HepG2 (cell line): ENCODE measurements around the gene FAF2. TPM values are rescaled to one million over a fixed set of nuclear protein-coding genes. Genes with fewer than 3 reads are reported as not detected.

ENCODE experiments used
- ATAC-seq: fragments of 200-7000 bp; cut with Tn5 transposase; 3 replicates; pipeline ENCODE4 v1.9.1; 2020; ENCODE audit warnings: mild to moderate bottlenecking, moderate library complexity
- BruUV-seq: library from RNA; stranded (reverse); fragments of 400-500 nt; replicated peaks from 2 replicates; lab custom pipeline; 2021; lab: Mats Ljungman, UMichigan
- CTCF ChIA-PET: fragments of 300-600 bp; formaldehyde crosslinking; extraction: SDS; loops from one replicate; lab custom pipeline; 2021; ENCODE audit warnings: low total read pairs, inconsistent platforms, low intra/inter-chr PET ratio; lab: Yijun Ruan, JAX
- POLR2A ChIA-PET: fragments of 350-600 bp; sonication (Branson Sonifier 250); formaldehyde crosslinking; loops from one replicate; lab custom pipeline; 2020; ENCODE audit warnings: antibody characterized with exemption, inconsistent platforms; lab: Yijun Ruan, JAX
- DNase-seq: peaks from one replicate; pipeline ENCODE4 v3.0.0-alpha.2; 2015; ENCODE audit warnings: low spot score
- FAIRE-seq: peaks from 3 replicates; lab custom pipeline; 2011; peaks lifted over from hg19 to GRCh38; lab: Jason Lieb, UNC
- H2AFZ ChIP-seq: one replicate; pipeline ENCODE4 v1.6.1; 2011; ENCODE audit warnings: low read length, inconsistent platforms
- H3K27ac ChIP-seq: fragments of 300-600 bp; 3 replicates; pipeline ENCODE4 v1.8.0; 2011; ENCODE audit warnings: mixed run types, mild to moderate bottlenecking, mixed read lengths, low read length, inconsistent platforms; ENCODE audit not compliant: insufficient read depth; ENCODE audit errors: extremely low read length
- H3K27me3 ChIP-seq, 2 experiments: fragments of 200-600 bp in 1 of 2; 2 replicates in 1 of 2; 3 replicates in 1 of 2; pipeline versions ENCODE4 v1.6.0 to v1.8.0; 2011; ENCODE audit warnings: low read length in 2 of 2, mild to moderate bottlenecking in 2 of 2, moderate library complexity in 2 of 2, inconsistent platforms in 1 of 2; ENCODE audit not compliant: insufficient read depth in 2 of 2, control insufficient read depth in 1 of 2
- H3K36me3 ChIP-seq, 2 experiments: fragments of 200-600 bp in 1 of 2; replicated peaks in 1 of 2; 2 replicates in 1 of 2; 3 replicates in 1 of 2; pipeline versions ENCODE4 v1.5.1 to v1.8.0; 2011; ENCODE audit warnings: low read length in 2 of 2, inconsistent platforms in 1 of 2; ENCODE audit not compliant: insufficient read depth in 2 of 2, control insufficient read depth in 1 of 2
- H3K4me1 ChIP-seq: 2 replicates; pipeline ENCODE4 v1.5.1; 2012; ENCODE audit warnings: low read length, inconsistent platforms; ENCODE audit not compliant: insufficient read depth
- H3K4me2 ChIP-seq: 2 replicates; pipeline ENCODE4 v1.6.0; 2011; ENCODE audit warnings: low read depth, low read length, inconsistent platforms
- H3K4me3 ChIP-seq, 3 experiments: fragments of 200-600 bp in 1 of 3; sonication (generic), shearing (Covaris generic) in 1 of 3; replicated peaks in 1 of 3; 2 replicates each; pipeline ENCODE4 v1.5.1; 2011 to 2016; ENCODE audit warnings: low read length in 3 of 3, inconsistent platforms in 2 of 3, low read depth in 2 of 3, mild to moderate bottlenecking in 2 of 3, control low read depth in 1 of 3, mixed read lengths in 1 of 3; ENCODE audit not compliant: insufficient read depth in 1 of 3
- H3K79me2 ChIP-seq: one replicate; pipeline ENCODE4 v1.6.1; 2011; ENCODE audit warnings: low read length, inconsistent platforms; ENCODE audit not compliant: insufficient read depth
- H3K9ac ChIP-seq: 2 replicates; pipeline ENCODE4 v1.6.0; 2011; ENCODE audit warnings: mild to moderate bottlenecking, low read depth, low read length, inconsistent platforms; ENCODE audit not compliant: insufficient read depth
- H3K9me3 ChIP-seq: 2 replicates; pipeline ENCODE4 v1.5.1; 2012; ENCODE audit warnings: mild to moderate bottlenecking, low read length
- H4K20me1 ChIP-seq: 2 replicates; pipeline ENCODE4 v1.6.0; 2011; ENCODE audit warnings: inconsistent platforms, mild to moderate bottlenecking, low read length, moderate library complexity; ENCODE audit not compliant: insufficient read depth
- ATRX ChIP-seq: sonication (generic); formaldehyde crosslinking; IDR thresholded peaks from 2 replicates; pipeline ENCODE4 v1.4.0; 2020; ENCODE audit warnings: missing genetic modification reagents, borderline replicate concordance
- MEF2D ChIP-seq: sonication (generic); formaldehyde crosslinking; IDR thresholded peaks from 2 replicates; pipeline ENCODE4 v1.5.1; 2020; ENCODE audit warnings: mild to moderate bottlenecking, missing genetic modification reagents
- NR2F1 ChIP-seq, 2 experiments: fragments of 450-650 bp in 1 of 2; formaldehyde crosslinking in 1 of 2; IDR thresholded peaks; 2 replicates each; pipeline versions ENCODE4 v1.5.0 to v1.6.1; 2016 to 2020; ENCODE audit warnings: mild to moderate bottlenecking in 1 of 2, missing compliant biosample characterization in 1 of 2, missing genetic modification reagents in 1 of 2, moderate library complexity in 1 of 2
- PHB2 ChIP-seq: fragments of 450-650 bp; IDR thresholded peaks from 2 replicates; pipeline ENCODE4 v1.6.1; 2018; ENCODE audit not compliant: partially characterized antibody
- PITX1 ChIP-seq: sonication (generic); formaldehyde crosslinking; IDR thresholded peaks from 2 replicates; pipeline ENCODE4 v1.5.1; 2020; ENCODE audit warnings: mild to moderate bottlenecking, missing genetic modification reagents
- RNF219 ChIP-seq: sonication (generic); formaldehyde crosslinking; IDR thresholded peaks from 2 replicates; pipeline ENCODE4 v1.5.0; 2020; ENCODE audit warnings: mild to moderate bottlenecking, missing genetic modification reagents
- TBX2 ChIP-seq: sonication (generic); formaldehyde crosslinking; IDR thresholded peaks from 2 replicates; pipeline ENCODE4 v1.5.0; 2020; ENCODE audit warnings: missing genetic modification reagents, mild to moderate bottlenecking, borderline replicate concordance
- ZNF879 ChIP-seq: sonication (generic); formaldehyde crosslinking; IDR thresholded peaks from 2 replicates; pipeline ENCODE4 v1.8.1; 2023; ENCODE audit warnings: missing genetic modification reagents
- ZZZ3 ChIP-seq: sonication (generic); formaldehyde crosslinking; IDR thresholded peaks from 2 replicates; pipeline ENCODE4 v1.4.0; 2020; ENCODE audit warnings: missing genetic modification reagents, mild to moderate bottlenecking, borderline replicate concordance
- WGBS: methylation state at CpG from one replicate; pipeline ENCODE4 v1.1.6; 2017; ENCODE audit warnings: low lambda C conversion rate; 5-methylcytosine and 5-hydroxymethylcytosine counted together
- in situ Hi-C: cut with HindIII; loops from 2 replicates; pipeline ENCODE4 v1.10.0; 2017; ENCODE audit warnings: low pct_unique_long_range_greater_than_20kb; ENCODE audit not compliant: extremely low pct_ligation_motif_present
- intact Hi-C: fragments of 100-400 bp; cut with micrococcal nuclease; formaldehyde crosslinking; loops from one replicate; pipeline ENCODE4 v1.10.0; 2022; ENCODE audit not compliant: unreplicated experiment
- polyA plus RNA-seq, 8 experiments: library from polyadenylated mRNA; depleted of rRNA in 3 of 8; stranded (reverse) in 7 of 8; unstranded in 1 of 8; fragments of >200 nt; fragmentation: Illumina TruSeq in 4 of 8; extraction: Trizol in 4 of 8; gene quantifications; 2 replicates each; pipeline versions ENCODE4 v1.2.1 to v1.2.3, GENCODE V29; 2011 to 2016; ENCODE audit warnings: low read depth in 4 of 8, missing spikeins in 1 of 8, mixed read lengths in 1 of 8; ENCODE audit not compliant: insufficient read depth in 1 of 8
- total RNA-seq, 5 experiments: library from RNA; depleted of rRNA; stranded (reverse); fragments of >200 nt; fragmentation: Illumina TruSeq; extraction: Trizol; gene quantifications; 2 replicates each; pipeline ENCODE4 v1.2.3, GENCODE V29; 2016; ENCODE audit warnings: low read depth in 1 of 5
- TF ChIP-seq, protein P1 (sequence below): sonication (generic); formaldehyde crosslinking; IDR thresholded peaks from 2 replicates; pipeline ENCODE4 v1.8.1; 2023; ENCODE audit warnings: mild to moderate bottlenecking, moderate library complexity, missing genetic modification reagents
- TF ChIP-seq, protein P2 (sequence below): IDR thresholded peaks from 2 replicates; pipeline ENCODE4 v1.6.1; 2016; ENCODE audit warnings: mild to moderate bottlenecking, missing biosample characterization, missing genetic modification reagents
- TF ChIP-seq, protein P3 (sequence below): sonication (generic); formaldehyde crosslinking; IDR thresholded peaks from 2 replicates; pipeline ENCODE4 v1.4.0; 2020; ENCODE audit warnings: mild to moderate bottlenecking, missing genetic modification reagents

Gene FAF2
- total and polyA plus RNA-seq, 2 of the 13 experiments (the other 11 are each of a cell fraction or from before 2014, with no cell fraction given) = 27.8 to 34.3 TPM

DNA sequence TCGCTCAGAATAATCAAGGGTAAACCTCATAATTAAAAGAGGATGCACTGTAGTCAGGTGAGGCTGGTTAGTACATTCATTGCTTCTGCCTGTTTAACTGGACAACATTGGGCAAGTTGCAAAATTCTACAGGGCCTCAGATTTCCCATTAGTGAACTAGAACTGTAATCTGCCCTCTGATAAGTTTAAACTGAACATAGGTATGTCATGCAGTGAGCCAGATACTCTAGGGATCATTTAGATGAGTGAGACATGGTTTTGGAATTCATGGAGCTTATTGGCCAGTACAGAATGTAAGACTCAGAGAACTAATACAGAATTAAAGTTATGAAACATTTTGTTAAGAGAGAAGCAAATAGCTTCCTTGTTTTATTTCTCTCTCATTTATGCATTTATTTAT lies 53.1 kb downstream of the FAF2 start:
- ATAC-seq (no peak), FAIRE-seq (no peak), DNase-seq (no peak)
- in situ Hi-C loops = no loop called here
- H3K79me2 ChIP-seq = no peaks in the 10 kb centered on the region
- peaks cover 15 to 71% of the 10 kb centered on the region in 2 experiments for H3K36me3 ChIP-seq
- H3K9me3 ChIP-seq = no peaks in the 10 kb centered on the region
- CTCF ChIA-PET = no interaction called here
- no peak overlapping the region for H3K4me2 ChIP-seq
- no peak overlapping the region for H2AFZ ChIP-seq
- H3K27me3 ChIP-seq = no peaks in the 10 kb centered on the region
- BruUV-seq = no TSS peak
- POLR2A ChIA-PET = no interaction called here
- H3K9ac ChIP-seq = no peak overlapping the region
- no peak overlapping the region for H3K27ac ChIP-seq
- H3K4me3 ChIP-seq = no peak overlapping the region
- no peaks in the 10 kb centered on the region for H4K20me1 ChIP-seq
- 100% methylated on average over 1 of the region's 1 CpG for WGBS
- intact Hi-C loops = no loop called here
- H3K4me1 ChIP-seq = no peaks in the 10 kb centered on the region
- no peak for TF ChIP-seq PHB2
- TF ChIP-seq, protein P1, sequence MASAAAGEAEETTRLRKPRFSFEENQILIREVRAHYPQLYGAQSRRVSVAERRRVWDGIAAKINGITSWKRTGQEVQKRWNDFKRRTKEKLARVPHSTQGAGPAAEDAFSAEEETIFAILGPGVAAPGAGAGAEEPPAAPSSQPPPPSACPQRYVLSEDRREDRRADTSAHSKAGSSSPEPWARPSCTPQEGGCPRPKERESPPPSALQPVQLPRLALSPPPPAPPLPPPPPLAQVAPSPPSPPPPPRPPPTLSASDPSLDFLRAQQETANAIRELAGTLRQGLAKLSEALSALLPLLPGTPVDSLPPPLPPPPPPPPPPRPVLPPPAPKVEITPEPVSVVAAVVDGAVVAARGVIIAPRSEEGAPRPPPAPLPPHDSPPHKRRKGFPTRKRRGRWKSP (CRISPR knock-in tag) = no peak
- no peak for TF ChIP-seq ZNF879 (CRISPR knock-in tag)
- TF ChIP-seq, protein P2, sequence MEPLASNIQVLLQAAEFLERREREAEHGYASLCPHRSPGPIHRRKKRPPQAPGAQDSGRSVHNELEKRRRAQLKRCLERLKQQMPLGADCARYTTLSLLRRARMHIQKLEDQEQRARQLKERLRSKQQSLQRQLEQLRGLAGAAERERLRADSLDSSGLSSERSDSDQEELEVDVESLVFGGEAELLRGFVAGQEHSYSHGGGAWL (CRISPR knock-in tag) = no peak
- no peak for TF ChIP-seq ATRX (CRISPR knock-in tag)
- no peak for TF ChIP-seq PITX1
- no peak for TF ChIP-seq RNF219 (CRISPR knock-in tag)
- no peak for TF ChIP-seq ZZZ3 (CRISPR knock-in tag)
- TF ChIP-seq TBX2 (CRISPR knock-in tag) = no peak
- TF ChIP-seq, protein P3, sequence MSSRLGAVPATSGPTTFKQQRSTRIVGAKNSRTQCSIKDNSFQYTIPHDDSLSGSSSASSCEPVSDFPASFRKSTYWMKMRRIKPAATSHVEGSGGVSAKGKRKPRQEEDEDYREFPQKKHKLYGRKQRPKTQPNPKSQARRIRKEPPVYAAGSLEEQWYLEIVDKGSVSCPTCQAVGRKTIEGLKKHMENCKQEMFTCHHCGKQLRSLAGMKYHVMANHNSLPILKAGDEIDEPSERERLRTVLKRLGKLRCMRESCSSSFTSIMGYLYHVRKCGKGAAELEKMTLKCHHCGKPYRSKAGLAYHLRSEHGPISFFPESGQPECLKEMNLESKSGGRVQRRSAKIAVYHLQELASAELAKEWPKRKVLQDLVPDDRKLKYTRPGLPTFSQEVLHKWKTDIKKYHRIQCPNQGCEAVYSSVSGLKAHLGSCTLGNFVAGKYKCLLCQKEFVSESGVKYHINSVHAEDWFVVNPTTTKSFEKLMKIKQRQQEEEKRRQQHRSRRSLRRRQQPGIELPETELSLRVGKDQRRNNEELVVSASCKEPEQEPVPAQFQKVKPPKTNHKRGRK (CRISPR knock-in tag) = no peak
- TF ChIP-seq NR2F1 (CRISPR knock-in tag; IDR thresholded peaks at IDR 0.05) = no peak
- TF ChIP-seq MEF2D (CRISPR knock-in tag) = no peak
- TF ChIP-seq, all 625 proteins: peak for 0
